ENCODE results near the gene AKR1E2.

Gene AKR1E2

GRCh38 chr10:4825868-4826791 is at the start of gene AKR1E2:
Gene AKR1E2, plus strand, starts transcription at chr10:4826207. Its CDS starts 118 bp downstream, at chr10:4826325.
- no peaks in the 10 kb centered on the region for H3K27me3 ChIP-seq (ENCODE audit: insufficient read depth, poor library complexity, severe bottlenecking)
- DNase-seq (ENCODE audit: low spot score) (peak; percentile 78), ATAC-seq (ENCODE audit: low read depth) (peak; percentile 98)
- no peaks in the 10 kb centered on the region for H3K4me1 ChIP-seq (ENCODE audit: insufficient read depth, poor library complexity, severe bottlenecking)
- no peaks in the 10 kb centered on the region for H3K9me3 ChIP-seq (ENCODE audit: severe bottlenecking)
- H3K36me3 ChIP-seq (ENCODE audit: low read depth) = no peaks in the 10 kb centered on the region
- no peak for TF ChIP-seq CTCF (IDR thresholded peaks at IDR 0.05; ENCODE audit: poor library complexity, severe bottlenecking)
- H3K27ac ChIP-seq (ENCODE audit: poor library complexity, severe bottlenecking) = peak within 1 kb of the TSS; percentile 29
- peak within 1 kb of the TSS; percentile 39 for H3K4me3 ChIP-seq (ENCODE audit: severe bottlenecking)

GRCh38 chr10:4776234-4776638 is 49.8 kb upstream of the AKR1E2 start:
- Histone ChIP-seq H3K4me3 (ENCODE audit: severe bottlenecking) (no peak overlapping the region), H3K27me3 (ENCODE audit: insufficient read depth, poor library complexity, severe bottlenecking) (no peaks in the 10 kb centered on the region), H3K4me1 (ENCODE audit: insufficient read depth, poor library complexity, severe bottlenecking) (peaks cover 45% of the 10 kb centered on the region), H3K9me3 (ENCODE audit: severe bottlenecking) (no peaks in the 10 kb centered on the region), H3K36me3 (ENCODE audit: low read depth) (no peaks in the 10 kb centered on the region), H3K27ac (ENCODE audit: poor library complexity, severe bottlenecking) (peak overlapping the region; percentile 100)
- DNase-seq (ENCODE audit: low spot score) (no peak), ATAC-seq (ENCODE audit: low read depth) (no peak)
- TF ChIP-seq CTCF (IDR thresholded peaks at IDR 0.05; ENCODE audit: poor library complexity, severe bottlenecking) = no peak

- Histone ChIP-seq H3K9me3 (ENCODE audit: severe bottlenecking) (no peaks in the 10 kb centered on the region), H3K4me3 (ENCODE audit: severe bottlenecking) (no peak overlapping the region), H3K36me3 (ENCODE audit: low read depth) (no peaks in the 10 kb centered on the region), H3K4me1 (ENCODE audit: insufficient read depth, poor library complexity, severe bottlenecking) (peaks cover 27% of the 10 kb centered on the region), H3K27ac (ENCODE audit: poor library complexity, severe bottlenecking) (no peak overlapping the region), H3K27me3 (ENCODE audit: insufficient read depth, poor library complexity, severe bottlenecking) (no peaks in the 10 kb centered on the region)
- TF ChIP-seq CTCF (IDR thresholded peaks at IDR 0.05; ENCODE audit: poor library complexity, severe bottlenecking) = no peak
- no peak for DNase-seq (ENCODE audit: low spot score)
- no peak for ATAC-seq (ENCODE audit: low read depth)
Measured at GRCh38 chr10:4778761-4779160, 47.2 kb upstream of the AKR1E2 start.

- TF ChIP-seq CTCF (IDR thresholded peaks at IDR 0.05; ENCODE audit: poor library complexity, severe bottlenecking) = no peak
- Histone ChIP-seq H3K36me3 (ENCODE audit: low read depth) (no peaks in the 10 kb centered on the region), H3K9me3 (ENCODE audit: severe bottlenecking) (no peaks in the 10 kb centered on the region), H3K27me3 (ENCODE audit: insufficient read depth, poor library complexity, severe bottlenecking) (no peaks in the 10 kb centered on the region), H3K27ac (ENCODE audit: poor library complexity, severe bottlenecking) (peak overlapping the region; percentile 58), H3K4me3 (ENCODE audit: severe bottlenecking) (no peak overlapping the region), H3K4me1 (ENCODE audit: insufficient read depth, poor library complexity, severe bottlenecking) (peaks cover 20% of the 10 kb centered on the region)
- DNase-seq (ENCODE audit: low spot score) (no peak), ATAC-seq (ENCODE audit: low read depth) (no peak)
Measured at GRCh38 chr10:4780091-4780490, 45.9 kb upstream of the AKR1E2 start.

GRCh38 chr10:4780782-4781181 is 45.2 kb upstream of the AKR1E2 start:
- no peak overlapping the region for H3K4me3 ChIP-seq (ENCODE audit: severe bottlenecking)
- no peak for DNase-seq (ENCODE audit: low spot score)
- TF ChIP-seq CTCF (IDR thresholded peaks at IDR 0.05; ENCODE audit: poor library complexity, severe bottlenecking) = no peak
- no peaks in the 10 kb centered on the region for H3K36me3 ChIP-seq (ENCODE audit: low read depth)
- H3K27me3 ChIP-seq (ENCODE audit: insufficient read depth, poor library complexity, severe bottlenecking) = no peaks in the 10 kb centered on the region
- H3K4me1 ChIP-seq (ENCODE audit: insufficient read depth, poor library complexity, severe bottlenecking) = peaks cover 15% of the 10 kb centered on the region
- H3K9me3 ChIP-seq (ENCODE audit: severe bottlenecking) = no peaks in the 10 kb centered on the region
- ATAC-seq (ENCODE audit: low read depth) = peak; percentile 67
- peak overlapping the region; percentile 58 for H3K27ac ChIP-seq (ENCODE audit: poor library complexity, severe bottlenecking)

All from RWPE2 (cell line).